ENCODE measurements around the gene CCND1.

DNA sequence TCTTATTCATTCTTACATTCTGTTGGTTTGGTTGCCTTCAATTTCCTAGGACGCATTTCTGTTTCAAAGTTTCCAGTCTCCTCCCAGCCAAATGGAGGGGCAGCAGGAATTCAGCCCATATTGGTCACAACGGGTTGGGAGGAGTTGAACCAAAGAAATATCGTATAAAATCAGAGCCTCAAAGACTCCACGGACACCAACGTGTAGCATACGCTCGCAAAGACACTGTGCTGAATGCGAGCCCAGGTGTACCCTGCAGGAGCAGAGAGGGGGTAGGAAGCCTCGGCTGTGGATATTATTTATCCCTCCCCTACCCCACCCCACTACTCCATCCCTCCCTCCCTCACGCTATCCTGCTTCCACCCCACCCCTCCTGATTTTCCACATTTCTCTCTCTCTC lies 15.5 kb upstream of the CCND1 start:
- TF ChIP-seq, protein P1, sequence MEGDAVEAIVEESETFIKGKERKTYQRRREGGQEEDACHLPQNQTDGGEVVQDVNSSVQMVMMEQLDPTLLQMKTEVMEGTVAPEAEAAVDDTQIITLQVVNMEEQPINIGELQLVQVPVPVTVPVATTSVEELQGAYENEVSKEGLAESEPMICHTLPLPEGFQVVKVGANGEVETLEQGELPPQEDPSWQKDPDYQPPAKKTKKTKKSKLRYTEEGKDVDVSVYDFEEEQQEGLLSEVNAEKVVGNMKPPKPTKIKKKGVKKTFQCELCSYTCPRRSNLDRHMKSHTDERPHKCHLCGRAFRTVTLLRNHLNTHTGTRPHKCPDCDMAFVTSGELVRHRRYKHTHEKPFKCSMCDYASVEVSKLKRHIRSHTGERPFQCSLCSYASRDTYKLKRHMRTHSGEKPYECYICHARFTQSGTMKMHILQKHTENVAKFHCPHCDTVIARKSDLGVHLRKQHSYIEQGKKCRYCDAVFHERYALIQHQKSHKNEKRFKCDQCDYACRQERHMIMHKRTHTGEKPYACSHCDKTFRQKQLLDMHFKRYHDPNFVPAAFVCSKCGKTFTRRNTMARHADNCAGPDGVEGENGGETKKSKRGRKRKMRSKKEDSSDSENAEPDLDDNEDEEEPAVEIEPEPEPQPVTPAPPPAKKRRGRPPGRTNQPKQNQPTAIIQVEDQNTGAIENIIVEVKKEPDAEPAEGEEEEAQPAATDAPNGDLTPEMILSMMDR (IDR thresholded peaks at IDR 0.05), result no peak
- TF ChIP-seq POLR2A (IDR thresholded peaks at IDR 0.05), result no peak

Measured in right lobe of liver (tissue), 4 donors.